Amniotic epithelial cell (primary cell): ENCODE results near the gene LONRF2.

ENCODE experiments used
- DNase-seq: peaks from one replicate; pipeline ENCODE4 v3.0.0-alpha.2; 2010; ENCODE audit warnings: low read depth

LONRF2 gene

GRCh38 chr2:100235581-100235980 lies 86.7 kb downstream of the LONRF2 start:
- no peak for DNase-seq

DNA sequence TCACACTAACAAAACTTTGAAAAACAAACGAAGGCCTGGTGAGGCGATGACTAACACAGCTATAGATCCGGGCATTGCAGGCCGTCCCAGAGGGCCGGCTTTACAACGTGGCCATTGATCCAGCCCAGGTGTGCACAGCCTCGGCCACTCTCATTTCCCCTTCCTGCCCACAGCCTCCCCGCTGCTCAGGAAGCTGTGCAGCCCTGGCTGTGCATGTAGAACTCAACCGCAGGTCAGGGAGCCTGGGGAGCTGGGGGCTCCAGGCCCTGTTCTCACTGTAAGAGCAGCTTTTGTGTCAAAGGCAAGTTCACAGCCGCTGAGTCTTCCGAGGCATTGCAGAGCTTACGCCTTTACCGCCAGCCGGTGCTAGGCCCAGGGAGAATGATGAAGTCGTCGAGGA lies 87.2 kb downstream of the LONRF2 start:
- DNase-seq: no peak

DNA sequence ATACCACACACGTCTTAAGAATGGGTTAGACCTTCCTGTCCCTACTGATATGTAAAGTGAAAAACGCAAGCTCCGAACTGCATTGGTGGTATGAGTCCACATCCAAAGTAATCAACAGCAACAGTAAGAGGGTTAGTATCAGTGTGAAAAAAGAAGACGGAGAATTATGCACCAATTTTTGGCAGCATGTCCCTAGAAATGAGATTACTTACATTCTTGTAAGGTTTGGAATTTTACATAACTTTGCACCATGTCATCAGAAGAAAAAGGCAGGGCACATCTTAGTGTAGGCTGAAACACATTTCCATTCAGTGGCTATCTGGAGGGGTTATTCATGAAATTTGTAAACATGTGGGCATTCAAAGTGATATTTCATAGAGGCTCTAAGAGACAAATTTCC lies 88.2 kb downstream of the LONRF2 start:
- peak; percentile 40 for DNase-seq

DNA sequence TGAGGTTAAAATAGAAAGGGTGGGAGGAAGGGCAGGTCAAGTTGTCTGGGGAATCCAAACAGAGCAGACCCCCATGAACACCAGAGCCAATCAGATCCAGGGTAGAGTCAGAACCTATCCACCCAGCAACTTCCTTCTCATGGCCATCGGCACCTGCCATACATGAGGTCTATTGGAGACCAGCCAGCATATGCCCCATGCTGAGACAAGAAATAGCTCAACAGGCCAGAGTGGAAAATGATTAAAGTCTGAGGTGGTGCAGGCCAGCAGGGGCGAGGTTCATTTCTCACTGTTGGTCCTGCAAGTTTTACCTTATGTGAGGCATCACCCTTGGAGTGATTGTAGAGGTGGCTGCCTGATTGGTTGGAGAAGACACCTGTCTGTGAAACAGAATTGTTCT lies 89.2 kb downstream of the LONRF2 start:
- no peak for DNase-seq

- no peak for DNase-seq
Observed at GRCh38 chr2:100230754-100231153, 91.5 kb downstream of the LONRF2 start.

- DNase-seq: no peak
Observed at GRCh38 chr2:100228967-100229366, 93.3 kb downstream of the LONRF2 start.

GRCh38 chr2:100228415-100228814 lies 93.9 kb downstream of the LONRF2 start:
- no peak for DNase-seq

DNA sequence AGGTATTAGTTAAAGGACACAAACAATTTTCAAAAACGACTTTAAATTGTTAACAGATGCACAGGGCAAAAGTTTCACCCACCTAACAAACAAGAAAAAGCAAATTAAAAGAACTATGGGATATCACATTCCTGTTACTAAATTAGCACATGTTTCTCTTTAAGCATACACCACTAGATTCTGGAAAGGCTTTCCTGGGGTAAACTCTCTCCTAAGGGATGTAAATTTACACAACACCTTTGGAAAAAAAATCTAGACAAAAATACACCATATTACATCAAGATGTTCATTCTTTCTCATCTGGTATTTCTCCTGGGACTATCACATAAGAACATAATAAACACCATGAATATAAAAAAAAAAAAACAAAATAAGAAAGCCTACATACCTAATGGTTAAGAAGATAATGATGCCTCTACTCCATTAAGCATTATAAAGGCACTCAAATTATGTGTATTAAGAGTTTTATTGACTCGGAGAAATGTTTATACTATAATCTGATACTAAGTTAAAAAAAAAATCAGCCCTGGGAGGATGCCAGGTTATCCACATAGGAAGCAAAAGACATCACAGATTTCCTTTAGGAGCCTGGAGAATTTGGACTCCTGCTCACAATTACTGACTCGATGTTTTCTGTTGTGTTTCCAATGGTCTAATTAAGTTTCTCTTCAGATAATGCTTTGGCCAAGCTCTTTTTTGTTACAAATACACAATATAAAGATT lies 97.2 kb downstream of the LONRF2 start:
- no peak for DNase-seq

DNA sequence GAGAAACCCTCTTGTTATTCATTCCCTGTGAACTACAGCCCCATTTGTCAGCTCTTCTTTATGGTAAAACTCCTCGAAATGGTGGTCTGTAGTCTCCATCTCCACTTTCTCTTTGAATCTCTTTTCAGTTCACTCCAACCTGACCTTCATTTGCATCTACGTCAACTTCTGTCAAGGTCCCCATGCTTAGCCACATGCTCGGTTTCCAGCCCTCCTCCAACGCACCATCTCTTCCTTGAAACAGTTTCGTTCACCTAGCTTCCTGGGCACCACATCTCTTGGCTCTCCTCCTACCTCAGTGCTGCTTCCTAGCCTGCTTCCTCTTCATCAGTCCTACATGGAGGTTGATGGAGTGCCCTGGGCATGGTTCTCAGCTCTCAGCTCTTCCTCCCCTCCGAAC lies 98.8 kb downstream of the LONRF2 start:
- no peak for DNase-seq
